Adrenal gland (tissue), 12 donors: ENCODE measurements around the gene CROT. TPM values are rescaled to one million over a fixed set of nuclear protein-coding genes. Genes with fewer than 3 reads are reported as not detected.

Experiments used
- DNase-seq, 7 donors: peaks; one replicate each; pipeline ENCODE4 v3.0.0-alpha.2; 2019 to 2020
- H3K27ac ChIP-seq, 5 donors: fragments of 200-600 bp; sonication (generic) in 4 of 5; 1 replicate in 3 of 5; 2 replicates in 2 of 5; pipeline versions ENCODE4 v1.5.1 to v1.8.0; 2016 to 2020; ENCODE audit warnings: mild to moderate bottlenecking in 1 of 5
- H3K27me3 ChIP-seq: fragments of 200-600 bp; 2 replicates; pipeline ENCODE4 v1.8.0; 2021
- H3K36me3 ChIP-seq, 2 donors: fragments of 200-600 bp; replicated peaks in 1 of 2; 1 replicate in 1 of 2; 2 replicates in 1 of 2; pipeline versions ENCODE4 v1.5.1 to v1.8.0; 2018 to 2022
- H3K4me1 ChIP-seq, 2 donors: fragments of 200-600 bp; replicated peaks in 1 of 2; 1 replicate in 1 of 2; 2 replicates in 1 of 2; pipeline versions ENCODE4 v1.5.1 to v1.8.0; 2018 to 2021
- H3K4me3 ChIP-seq, 4 donors: fragments of 200-600 bp; sonication (generic) in 3 of 4; one replicate each; pipeline ENCODE4 v1.5.1; 2016 to 2018
- H3K9me3 ChIP-seq, 3 donors: fragments of 200-600 bp; sonication (generic) in 1 of 3; replicated peaks in 1 of 3; 1 replicate in 2 of 3; 2 replicates in 1 of 3; pipeline versions ENCODE4 v1.5.1 to v1.8.0; 2016 to 2021
- CTCF ChIP-seq, 6 experiments: fragments of 450-650 bp in 4 of 6; fragments of 200-600 bp in 2 of 6; sonication (generic) in 1 of 6; IDR thresholded peaks; 1 replicate in 5 of 6; 2 replicates in 1 of 6; pipeline versions ENCODE4 v1.5.1 to v1.8.0; 2016 to 2021; ENCODE audit warnings: antibody characterized with exemption in 6 of 6, mild to moderate bottlenecking in 2 of 6, moderate library complexity in 1 of 6
- POLR2A ChIP-seq, 2 donors: fragments of 450-650 bp; IDR thresholded peaks; one replicate each; pipeline ENCODE4 v1.6.1; 2017; ENCODE audit warnings: antibody characterized with exemption in 2 of 2, mild to moderate bottlenecking in 2 of 2, moderate library complexity in 1 of 2
- WGBS, 4 donors: extraction: QIAGEN DNeasy Blood & Tissue Kit in 2 of 4; methylation state at CpG; one replicate each; pipeline versions ENCODE4 v1.1.5 to v1.1.7; 2013 to 2017; 5-methylcytosine and 5-hydroxymethylcytosine counted together
- intact Hi-C, 2 donors: fragments of 100-400 bp; cut with DNase I; formaldehyde crosslinking; loops; one replicate each; pipeline versions ENCODE4 v1.14.1 to v1.15.0; 2022 to 2023
- polyA plus RNA-seq, 3 donors: library from polyadenylated mRNA; stranded (reverse); fragments of 200-250 nt in 2 of 3; fragments of 350-450 nt in 1 of 3; fragmentation: Illumina TruSeq in 1 of 3; extraction: RNeasy Lipid Tissue Mini Kit (QIAGEN cat#74804) in 1 of 3; gene quantifications; one replicate each; pipeline ENCODE4 v1.2.3, GENCODE V29; 2013 to 2014
- total RNA-seq, 9 donors: library from RNA; depleted of rRNA in 4 of 9; stranded (reverse); fragments of >200 nt in 4 of 9; fragments of 120-200 nt in 1 of 9; fragmentation: NEBNext Ultra II Directional in 1 of 9; extraction: Animal tissue kit (Norgen Biotek cat#: 25700) in 1 of 9; gene quantifications; one replicate each; pipeline versions ENCODE4 v1.1.0 to v1.2.4, GENCODE V29; 2013 to 2023
- donor health status: healthy with polysubstance abuse.
- donor health status: Bipolar disorder and iron deficiency.
- donor health status: DM: yes; HTN: yes; CAD: no.
- donor health status: DM: no; HTN: no; CAD: no.
- donor health status: DM: no; HTN: no; CAD: no.
- donor health status: DM: yes; HTN: yes; CAD: no.

CROT gene
- total and polyA plus RNA-seq, 12 donors, result 7.7 to 24.1 (median 15.0) TPM

- no peaks in the 10 kb centered on the region for H3K36me3 ChIP-seq
- no peaks in the 10 kb centered on the region for H3K27me3 ChIP-seq
- no peaks in the 10 kb centered on the region for H3K4me1 ChIP-seq
- no peak overlapping the region for H3K27ac ChIP-seq
- no peak overlapping the region for H3K4me3 ChIP-seq
- TF ChIP-seq CTCF (IDR thresholded peaks at IDR 0.05) (no peak), POLR2A (IDR thresholded peaks at IDR 0.05) (no peak)
- WGBS, 4 donors, result 91 to 98% (median 95%) methylated on average over 4 of the region's 4 CpGs
- intact Hi-C loops, result no loop called here
- peaks cover 0 to 6% (median 0%) of the 10 kb centered on the region in 3 donors for H3K9me3 ChIP-seq
- no peak for DNase-seq
Observed at GRCh38 chr7:87336136-87336535, 9.3 kb upstream of the CROT start.

DNA sequence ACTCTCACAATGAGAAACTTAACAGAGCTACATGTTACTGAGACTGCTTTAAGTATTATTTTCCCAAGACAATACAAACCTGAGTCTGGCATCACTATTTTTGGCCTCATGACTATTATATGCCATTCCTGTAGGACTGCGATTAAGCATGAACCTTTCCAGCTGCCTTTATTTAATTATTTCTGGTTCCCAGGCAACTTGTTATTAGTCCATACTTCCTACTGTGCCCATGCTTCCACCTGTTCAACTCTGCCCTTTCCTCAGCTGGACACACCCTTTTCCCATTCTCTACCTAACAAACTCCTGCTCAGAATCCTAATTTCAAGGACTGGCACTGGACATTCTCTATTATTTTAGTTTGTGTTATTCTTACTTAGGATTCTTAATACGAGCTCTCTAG is 8.1 kb upstream of the CROT start:
- Histone ChIP-seq H3K36me3 (no peaks in the 10 kb centered on the region), H3K9me3 (peaks cover 0 to 6% (median 0%) of the 10 kb centered on the region in 3 donors), H3K27me3 (no peaks in the 10 kb centered on the region), H3K27ac (no peak overlapping the region), H3K4me3 (no peak overlapping the region), H3K4me1 (no peaks in the 10 kb centered on the region)
- DNase-seq, result no peak
- 90 to 98% (median 96%) methylated on average over 2 of the region's 2 CpGs for WGBS, 4 donors
- TF ChIP-seq POLR2A (IDR thresholded peaks at IDR 0.05) (no peak), CTCF (IDR thresholded peaks at IDR 0.05) (no peak)
- intact Hi-C loops, result no loop called here

DNA sequence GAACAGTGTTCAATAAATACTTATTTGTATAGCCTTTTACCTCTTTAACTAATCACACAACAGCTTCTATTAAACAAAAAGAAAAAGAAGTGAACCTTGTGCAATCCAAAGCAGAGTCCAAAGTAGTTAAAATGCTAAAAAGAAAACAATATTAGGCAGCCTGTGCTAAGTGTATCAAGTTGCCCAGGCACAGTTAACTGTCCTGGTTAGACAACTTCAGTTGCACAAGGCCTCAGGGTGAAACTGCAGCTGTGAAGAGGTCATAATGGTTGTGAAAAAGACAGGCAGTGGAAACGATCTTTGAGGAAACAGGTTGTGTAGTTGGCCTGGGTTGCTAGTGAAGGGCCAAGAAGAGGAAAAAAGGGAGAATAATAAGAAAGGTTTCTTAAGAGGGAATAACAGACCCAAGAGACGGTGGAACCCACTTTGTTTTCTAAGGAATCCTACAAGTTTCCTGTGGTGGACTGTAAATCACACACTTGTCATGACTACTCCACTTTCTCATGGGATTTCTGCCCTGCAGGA is 6.0 kb upstream of the CROT start:
- intact Hi-C loops, result no loop called here
- peaks cover 0 to 6% (median 0%) of the 10 kb centered on the region in 3 donors for H3K9me3 ChIP-seq
- no peak overlapping the region for H3K4me3 ChIP-seq
- H3K27ac ChIP-seq, result no peak overlapping the region
- TF ChIP-seq POLR2A (IDR thresholded peaks at IDR 0.05), result no peak
- TF ChIP-seq CTCF (IDR thresholded peaks at IDR 0.05), result no peak
- no peaks in the 10 kb centered on the region for H3K36me3 ChIP-seq
- H3K4me1 ChIP-seq, result peaks cover 0 to 10% of the 10 kb centered on the region in 2 donors
- WGBS, 4 donors, result 47 to 67% (median 53%) methylated on average over 2 of the region's 2 CpGs
- no peaks in the 10 kb centered on the region for H3K27me3 ChIP-seq
- DNase-seq, result no peak

GRCh38 chr7:87341441-87341840 is 4.0 kb upstream of the CROT start:
- Histone ChIP-seq H3K9me3 (no peaks in the 10 kb centered on the region), H3K4me3 (no peak overlapping the region), H3K4me1 (peaks cover 0 to 18% of the 10 kb centered on the region in 2 donors), H3K36me3 (no peaks in the 10 kb centered on the region), H3K27me3 (no peaks in the 10 kb centered on the region), H3K27ac (no peak overlapping the region)
- DNase-seq, result no peak
- no peak for TF ChIP-seq POLR2A (IDR thresholded peaks at IDR 0.05)
- no peak for TF ChIP-seq CTCF (IDR thresholded peaks at IDR 0.05)
- intact Hi-C loops, result no loop called here
- 87 to 94% (median 91%) methylated on average over 2 of the region's 2 CpGs for WGBS, 4 donors
